ENCODE results near the gene SLC25A21.
"Not testable (repeated sequence)": the region's sequence is repeated elsewhere in the genome, so short reads cannot be mapped to it uniquely, and the experiment has no call there.

SLC25A21 gene

GRCh38 chr14:37083599-37083998 is 88.8 kb downstream of the SLC25A21 start:
- no peak for DNase-seq

DNA sequence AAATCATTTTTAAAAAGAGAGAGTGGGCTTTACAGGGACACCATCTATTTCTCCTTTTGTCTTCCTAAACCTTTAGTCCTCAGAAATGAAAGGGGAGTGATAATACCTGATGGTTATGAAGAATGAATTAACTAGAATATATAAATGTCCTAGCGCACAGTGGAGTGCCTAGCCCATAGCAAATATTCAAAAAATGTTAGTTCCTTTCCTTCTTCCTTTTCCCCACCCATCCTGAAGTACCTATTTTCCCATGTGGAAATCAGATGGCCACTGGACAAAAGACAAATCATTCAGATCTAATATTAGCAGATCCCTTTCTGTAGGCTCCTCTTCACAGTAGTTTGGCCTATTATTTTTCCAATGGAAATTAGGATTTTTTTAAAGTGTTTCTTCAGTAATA is 90.0 kb downstream of the SLC25A21 start:
- DNase-seq: no peak

DNA sequence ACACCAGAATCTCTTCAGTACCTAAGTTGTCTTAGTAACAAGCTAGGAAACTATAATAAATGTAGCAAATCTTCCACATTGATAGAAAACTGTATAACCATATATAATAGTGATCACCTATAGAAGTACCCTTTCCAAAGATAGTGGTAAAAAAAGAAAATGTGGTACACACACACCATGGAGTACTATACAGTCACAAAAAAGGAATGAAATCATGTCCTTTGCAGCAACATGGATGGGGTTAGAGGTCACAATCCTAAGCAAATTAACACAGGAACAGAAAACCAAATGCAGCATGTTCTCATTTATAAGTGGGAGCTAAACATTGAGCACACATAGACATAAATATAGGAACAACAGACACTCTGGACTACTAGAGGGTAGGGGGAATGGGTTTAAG is 90.5 kb downstream of the SLC25A21 start:
- no peak for DNase-seq

DNA sequence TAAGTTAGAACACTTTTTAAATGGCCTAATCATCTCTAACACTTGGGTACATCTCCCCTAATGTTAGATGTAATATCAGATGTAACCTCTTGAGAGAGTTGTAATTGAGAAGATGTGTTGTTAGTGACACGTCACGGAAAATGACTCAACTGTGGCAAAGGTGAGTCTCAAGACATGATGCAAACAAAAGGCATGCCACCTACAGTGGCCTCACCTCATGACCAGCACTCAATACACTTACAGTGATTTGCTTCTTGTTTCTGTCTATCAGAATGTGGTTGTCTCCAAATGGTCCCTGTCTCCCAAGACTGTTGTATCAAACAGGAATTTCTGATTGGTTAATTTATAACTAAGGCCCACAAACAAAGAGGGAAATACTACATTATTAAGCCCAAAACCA is 91.2 kb downstream of the SLC25A21 start:
- DNase-seq: no peak

- DNase-seq: no peak
Observed at GRCh38 chr14:37078131-37078530, 94.3 kb downstream of the SLC25A21 start.

DNA sequence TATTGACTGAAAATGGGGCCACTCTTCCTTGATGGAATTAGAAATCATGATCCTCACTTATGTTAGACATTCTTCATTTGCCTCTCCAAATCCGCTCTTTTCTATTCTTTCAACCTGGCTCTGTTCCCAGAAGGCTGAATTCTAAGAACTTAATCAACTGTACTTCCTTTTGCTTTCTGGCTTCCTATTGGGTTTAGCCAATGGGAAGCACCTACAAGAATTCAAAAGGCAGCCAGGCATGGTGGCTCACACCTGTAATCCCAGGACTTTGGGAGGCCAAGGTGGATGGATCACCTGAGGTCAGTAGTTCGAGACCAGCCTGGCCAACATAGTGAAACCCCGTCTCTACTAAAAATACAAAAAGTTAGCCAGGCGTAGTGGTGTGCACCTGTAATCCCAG is 98.1 kb downstream of the SLC25A21 start:
- not testable (repeated sequence) for DNase-seq

DNA sequence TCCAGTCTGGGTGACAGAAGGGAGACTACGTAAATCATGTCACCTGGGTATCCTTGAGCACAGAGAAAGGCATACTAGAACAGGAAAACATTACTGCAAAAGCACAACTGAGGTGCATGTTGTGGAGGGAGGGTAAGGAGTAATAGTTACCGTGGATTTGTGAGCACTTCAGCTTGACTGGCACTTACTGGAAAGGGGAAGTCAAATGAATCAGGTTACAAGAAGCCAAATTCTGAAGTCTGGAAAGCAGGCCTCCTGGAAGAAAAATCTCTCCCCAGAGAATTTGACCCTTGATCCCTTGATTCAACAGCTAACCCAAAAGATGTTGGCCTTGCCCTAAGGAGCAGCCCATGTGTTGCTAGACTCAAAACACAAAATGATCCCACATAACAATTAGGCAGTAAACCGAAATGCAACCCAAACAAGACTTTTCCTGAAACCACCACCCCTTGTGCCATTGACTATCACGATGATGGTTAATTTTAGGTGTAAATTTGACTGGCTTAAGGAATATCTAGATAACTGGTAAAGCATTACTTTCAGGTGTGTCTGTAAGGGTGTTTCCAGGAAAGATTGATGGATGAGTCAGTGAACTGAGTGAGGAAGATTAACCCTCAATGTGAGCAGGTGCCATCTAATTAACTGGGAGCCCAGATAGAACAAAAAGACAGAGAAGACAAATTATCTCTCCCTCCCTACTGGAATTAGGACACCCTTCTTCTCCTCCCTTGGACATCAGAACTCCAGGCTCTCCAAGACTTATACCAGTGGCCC is 108.8 kb downstream of the SLC25A21 start:
- DNase-seq: no peak

DNA sequence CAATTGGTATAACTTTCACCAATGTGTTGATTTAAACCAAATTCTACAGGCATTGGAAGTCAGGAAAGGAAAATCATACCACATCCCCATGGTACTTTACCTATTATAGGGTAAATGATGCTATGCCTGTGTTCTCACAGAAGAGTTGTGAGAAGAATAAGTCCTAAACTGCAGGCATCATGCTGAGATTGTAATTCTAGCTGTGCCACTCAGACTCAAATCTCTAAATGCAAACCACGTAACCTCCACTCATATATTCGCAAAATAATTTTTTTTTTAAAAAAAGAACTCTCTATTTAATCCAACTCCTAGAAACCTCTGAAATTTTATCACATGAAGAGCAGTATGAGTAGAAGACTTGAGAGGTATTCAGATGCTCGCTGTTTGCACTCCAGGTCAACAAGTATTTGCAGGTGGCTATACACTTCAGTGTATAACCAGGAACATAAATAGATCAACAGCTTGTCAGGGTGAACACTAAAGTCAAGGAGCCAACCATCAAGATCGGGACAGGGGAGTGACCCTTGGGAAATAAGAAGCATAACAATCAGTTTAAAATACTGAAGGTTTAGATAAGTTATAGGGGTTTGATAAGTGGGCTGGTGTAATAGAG is 110.1 kb downstream of the SLC25A21 start:
- DNase-seq: no peak

DNA sequence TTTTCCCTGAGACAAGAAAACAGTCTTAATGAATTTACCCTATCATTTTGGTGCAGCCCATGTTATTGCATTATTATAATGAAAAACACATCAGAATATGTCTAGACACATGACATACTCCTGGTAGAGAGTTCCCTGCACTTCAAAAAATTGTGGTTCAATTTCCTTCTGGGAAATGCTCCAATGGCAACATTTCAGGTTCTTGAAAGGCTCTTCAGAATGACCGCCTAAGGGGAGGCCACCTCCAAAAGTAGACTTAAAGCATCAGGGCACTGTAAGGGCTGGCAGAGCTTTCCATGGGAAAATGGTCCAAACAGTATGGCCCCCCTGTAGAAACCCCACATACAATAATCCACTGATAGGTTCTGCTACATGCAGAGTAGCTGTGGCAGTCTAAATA is 110.7 kb downstream of the SLC25A21 start:
- DNase-seq: no peak

- no peak for DNase-seq
Observed at GRCh38 chr14:37060496-37061260, 111.7 kb downstream of the SLC25A21 start.

DNA sequence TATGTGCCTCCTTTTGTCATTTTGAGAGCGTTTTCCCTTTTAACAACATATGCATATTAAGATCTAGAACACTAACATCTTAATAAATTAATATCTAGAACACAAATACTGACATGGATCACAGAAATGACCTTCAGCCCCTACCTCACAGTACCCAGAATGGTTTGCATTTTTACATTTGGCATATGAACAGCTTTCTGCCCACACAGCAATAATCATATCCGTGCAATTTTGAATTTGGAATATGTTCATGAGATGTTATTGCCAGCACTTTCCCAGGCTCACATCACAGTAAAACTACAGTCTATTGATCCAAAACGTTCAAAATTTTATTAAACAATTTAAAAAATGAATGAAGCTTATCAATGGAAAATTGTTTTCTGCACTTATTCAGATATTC is 114.6 kb downstream of the SLC25A21 start:
- DNase-seq: no peak

- DNase-seq: no peak
Observed at GRCh38 chr14:37056473-37056872, 115.9 kb downstream of the SLC25A21 start.

DNA sequence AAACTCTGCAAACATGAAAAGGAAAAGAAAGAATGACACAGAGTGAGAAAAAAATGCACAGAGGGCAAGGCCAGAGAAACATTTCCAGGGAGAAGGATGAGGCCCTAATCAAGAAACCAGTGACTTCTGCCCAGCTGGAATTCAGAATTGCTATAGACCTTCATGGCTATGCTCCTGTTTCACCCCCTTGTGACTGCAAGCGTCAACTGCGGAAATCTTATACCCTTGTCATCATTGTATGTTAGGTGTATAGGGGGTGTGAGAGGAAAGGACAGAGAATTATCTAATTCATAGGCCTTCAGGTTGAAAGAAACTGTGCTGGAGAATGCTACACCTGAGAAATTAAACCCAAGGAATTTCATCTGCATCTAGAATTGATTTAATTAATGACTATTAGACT is 117.5 kb downstream of the SLC25A21 start:
- DNase-seq: no peak

DNA sequence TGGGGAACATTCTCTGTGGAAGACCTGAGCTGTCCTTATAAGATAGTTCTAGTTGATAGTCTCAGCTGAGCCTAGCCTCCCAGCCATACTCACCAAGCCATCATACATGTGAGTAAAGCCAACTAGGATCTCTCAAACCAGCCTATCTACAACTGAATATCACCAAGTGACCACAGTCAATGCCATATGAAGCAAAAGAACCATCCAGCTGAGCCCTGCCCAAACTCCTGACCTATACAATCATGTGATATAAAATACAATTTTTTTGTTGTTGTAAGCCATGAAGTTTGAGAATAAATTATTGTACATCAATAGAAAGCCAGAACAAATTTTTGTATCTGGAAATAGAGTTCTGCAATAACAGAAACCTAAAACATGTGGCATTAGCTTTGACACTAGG is 118.3 kb downstream of the SLC25A21 start:
- no peak for DNase-seq

DNA sequence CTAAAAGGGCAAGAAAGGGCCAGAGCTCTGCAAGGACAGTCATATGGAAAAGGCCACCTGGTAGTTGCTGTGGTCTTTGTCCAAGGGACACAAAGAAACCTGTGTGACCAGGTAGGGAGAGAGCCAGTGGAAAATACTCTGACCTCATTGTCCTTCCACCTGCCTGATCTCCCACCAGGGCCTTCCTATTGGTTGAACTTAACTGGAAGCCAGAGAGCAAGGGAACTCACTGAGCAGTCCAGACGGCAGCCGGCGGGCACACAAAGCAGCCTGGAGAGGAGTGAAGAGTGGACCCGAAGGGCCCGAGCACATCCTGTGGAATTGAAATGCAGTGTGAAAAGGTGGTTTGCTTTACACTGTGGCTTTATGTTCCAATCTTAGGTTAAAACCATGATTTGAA is 120.7 kb downstream of the SLC25A21 start:
- no peak for DNase-seq

GRCh38 chr14:37051153-37051552 is 121.3 kb downstream of the SLC25A21 start:
- no peak for DNase-seq

GRCh38 chr14:37048666-37049071 is 123.7 kb downstream of the SLC25A21 start:
- no peak for DNase-seq

- no peak for DNase-seq
Observed at GRCh38 chr14:37047996-37048395, 124.4 kb downstream of the SLC25A21 start.

DNA sequence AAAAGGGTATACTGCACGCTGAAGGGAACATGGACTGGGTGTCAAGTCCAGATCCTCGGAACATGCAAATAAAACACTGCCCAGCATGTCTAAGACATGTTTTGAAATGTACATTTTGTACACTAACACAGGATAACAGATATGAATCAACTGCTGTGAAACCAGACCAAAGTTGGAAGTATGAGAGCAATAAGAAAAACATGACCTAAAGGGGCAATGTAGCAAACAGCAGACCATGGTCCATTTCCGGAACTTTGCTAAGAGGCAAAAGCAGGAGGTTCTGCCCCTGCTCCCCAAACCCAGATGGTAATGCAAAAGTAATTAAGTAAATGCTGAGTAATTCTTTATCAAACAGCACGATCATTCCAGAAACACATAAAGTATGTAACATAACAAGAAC is 125.2 kb downstream of the SLC25A21 start:
- DNase-seq: no peak

DNA sequence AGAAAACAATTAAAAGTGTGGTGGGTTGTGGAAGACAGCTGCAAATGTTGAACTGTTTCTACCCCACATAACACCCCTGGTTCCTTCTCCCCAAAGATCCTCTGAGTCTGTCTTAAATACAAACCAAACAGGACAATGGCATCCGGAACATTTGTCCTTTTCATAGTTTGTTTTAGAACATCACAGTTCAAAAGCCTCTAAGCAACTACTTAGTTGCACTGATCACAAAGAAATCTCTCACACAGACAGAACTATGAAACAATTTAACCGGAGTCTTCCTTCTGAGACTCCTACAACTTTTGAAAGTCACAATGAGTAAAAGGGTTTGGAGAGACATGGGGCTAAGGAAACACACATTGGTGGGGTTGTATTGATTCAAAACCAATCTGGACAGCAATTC is 125.6 kb downstream of the SLC25A21 start:
- no peak for DNase-seq

- no peak for DNase-seq
Observed at GRCh38 chr14:37045340-37046061, 126.9 kb downstream of the SLC25A21 start.

- DNase-seq: no peak
Observed at GRCh38 chr14:37037636-37038387, 134.6 kb downstream of the SLC25A21 start.
